ENCODE data around the gene TMCO1.
"Not testable (repeated sequence)": the region's sequence is repeated elsewhere in the genome, so short reads cannot be mapped to it uniquely, and the experiment has no call there.

TMCO1 gene

DNA sequence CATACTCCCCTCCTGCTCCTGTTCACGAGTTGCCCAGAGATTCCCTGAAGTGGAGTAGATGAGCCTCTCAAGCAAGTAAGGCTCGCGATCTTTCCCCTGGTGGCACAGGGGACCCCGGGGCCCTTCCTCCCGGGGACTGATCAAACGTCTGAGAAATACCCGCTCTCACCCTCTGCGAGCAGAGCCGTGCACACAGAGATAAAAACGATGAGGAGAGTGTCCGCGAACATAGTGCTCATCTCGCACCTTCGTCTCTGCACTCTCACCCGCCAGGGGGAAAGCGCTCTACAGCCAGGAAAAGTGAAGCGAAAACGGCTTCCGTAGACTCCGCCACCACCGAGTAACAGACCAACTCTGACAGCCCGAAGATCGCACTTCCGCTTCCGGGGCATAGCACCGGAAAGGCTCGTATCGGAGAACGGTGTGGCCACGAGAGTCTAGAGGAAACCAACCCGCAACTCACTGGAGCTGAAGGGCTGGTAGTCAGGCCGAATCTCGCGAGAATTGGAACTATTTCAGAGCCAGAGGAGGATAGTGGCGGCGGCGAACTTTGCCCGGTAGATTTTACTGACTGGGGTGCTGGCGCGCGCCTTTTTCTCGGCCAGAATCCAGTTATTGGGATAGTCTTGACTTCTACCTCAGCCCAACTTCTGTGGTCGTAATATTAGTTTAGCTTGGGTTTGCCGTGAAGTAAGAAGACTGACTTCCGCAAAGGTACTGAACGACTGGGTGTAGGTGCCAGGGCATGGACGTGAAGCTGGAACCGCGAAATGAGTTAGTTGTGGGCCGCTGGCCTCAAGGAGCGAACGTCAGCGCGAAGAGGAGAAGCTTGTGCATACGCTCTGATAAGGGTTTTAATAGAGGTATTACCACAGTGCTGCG is at the start of gene TMCO1:
TSS of gene TMCO1 (minus strand) at position 356 of the 882 bp plus-strand sequence. CDS start at position 239, 117 bp downstream.
- in situ Hi-C loops (cut with HindIII; ENCODE audit: low sequenced_read_pairs), result no loop called here

DNA sequence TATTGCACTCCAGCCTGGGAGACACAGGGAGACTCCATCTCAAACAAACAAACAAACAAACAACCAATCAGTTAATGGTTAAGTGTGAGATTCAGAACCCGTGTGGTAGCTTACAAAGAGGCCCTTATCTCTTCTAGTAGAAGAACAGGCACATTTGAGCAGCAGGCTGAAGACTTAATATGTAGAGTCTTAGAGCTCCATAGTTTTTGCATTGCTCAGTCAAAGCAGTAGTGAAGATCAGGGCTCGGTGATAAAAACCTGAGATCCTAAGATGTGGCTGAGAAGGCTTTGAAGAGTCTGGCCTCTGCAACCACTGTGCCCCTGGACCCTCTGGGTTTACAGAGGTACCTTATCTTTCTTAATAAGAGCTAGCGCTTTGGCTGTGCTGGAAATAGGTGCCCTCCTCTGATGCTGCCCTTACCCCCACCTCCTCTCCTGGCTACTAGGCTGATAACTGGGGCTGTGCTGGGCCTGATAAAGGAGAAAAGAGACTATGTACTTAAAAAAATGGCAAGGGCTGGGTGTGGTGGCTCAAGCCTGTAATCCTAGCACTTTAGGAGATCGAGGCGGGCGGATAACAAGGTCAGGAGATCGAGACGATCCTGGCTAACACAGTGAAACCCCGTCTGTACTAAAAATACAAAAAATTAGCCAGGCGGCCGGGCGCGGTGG is 48.3 kb upstream of the TMCO1 start:
- in situ Hi-C loops (cut with HindIII; ENCODE audit: low sequenced_read_pairs), result no loop called here

GRCh38 chr1:165816157-165816556 is 47.5 kb upstream of the TMCO1 start:
- in situ Hi-C loops (cut with HindIII; ENCODE audit: low sequenced_read_pairs), result no loop called here

- in situ Hi-C loops (cut with HindIII; ENCODE audit: low sequenced_read_pairs), result no loop called here
Measured at GRCh38 chr1:165815725-165816124, 47.1 kb upstream of the TMCO1 start.

DNA sequence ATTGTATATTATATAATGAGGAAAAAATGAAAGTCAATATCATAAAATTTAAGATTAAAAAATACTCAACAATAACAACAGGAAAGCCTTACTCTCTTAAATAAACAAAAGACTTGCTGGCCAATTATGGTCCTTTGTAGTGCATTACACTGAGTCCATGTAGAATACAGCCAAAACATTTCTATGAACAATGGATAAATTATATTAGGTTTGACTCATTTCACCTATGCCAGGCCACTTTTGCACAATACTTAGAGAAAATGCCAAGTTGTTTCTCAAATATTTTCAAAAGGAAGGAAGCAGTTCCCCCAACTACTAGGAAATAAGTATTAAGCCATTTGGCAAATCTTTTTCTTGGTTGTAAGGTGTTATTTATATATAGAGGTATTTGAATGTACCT is 38.9 kb upstream of the TMCO1 start:
- in situ Hi-C loops (cut with HindIII; ENCODE audit: low sequenced_read_pairs), result no loop called here

GRCh38 chr1:165804513-165804912 is 35.8 kb upstream of the TMCO1 start:
- in situ Hi-C loops (cut with HindIII; ENCODE audit: low sequenced_read_pairs), result not testable (repeated sequence)

GRCh38 chr1:165799387-165799786 is 30.7 kb upstream of the TMCO1 start:
- in situ Hi-C loops (cut with HindIII; ENCODE audit: low sequenced_read_pairs), result no loop called here

- in situ Hi-C loops (cut with HindIII; ENCODE audit: low sequenced_read_pairs), result no loop called here
Measured at GRCh38 chr1:165795894-165796293, 27.2 kb upstream of the TMCO1 start.

DNA sequence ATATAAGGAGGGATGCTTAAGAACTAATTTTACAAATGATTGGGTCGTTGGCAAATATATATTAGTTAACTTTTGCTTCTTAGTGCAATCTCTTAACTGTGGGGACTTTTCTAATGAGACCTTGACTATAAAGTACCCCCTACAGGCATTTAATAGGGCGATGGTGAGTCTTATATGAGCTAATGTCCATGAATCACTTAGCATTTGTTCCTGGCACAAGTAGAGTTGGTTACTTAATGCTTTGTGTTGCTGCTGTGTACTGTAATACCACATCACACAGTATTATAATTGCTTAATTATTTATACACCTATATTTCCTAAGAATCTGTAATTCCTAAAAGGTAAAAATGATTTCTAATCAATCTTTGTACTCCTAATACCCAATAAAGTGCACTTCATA is 25.3 kb upstream of the TMCO1 start:
- in situ Hi-C loops (cut with HindIII; ENCODE audit: low sequenced_read_pairs), result no loop called here

- in situ Hi-C loops (cut with HindIII; ENCODE audit: low sequenced_read_pairs), result loop anchor here (5.0 kb wide), 1 partner anchor 105 kb away; no protein-coding TSS in a partner anchor
Measured at GRCh38 chr1:165787741-165788140, 19.1 kb upstream of the TMCO1 start.

DNA sequence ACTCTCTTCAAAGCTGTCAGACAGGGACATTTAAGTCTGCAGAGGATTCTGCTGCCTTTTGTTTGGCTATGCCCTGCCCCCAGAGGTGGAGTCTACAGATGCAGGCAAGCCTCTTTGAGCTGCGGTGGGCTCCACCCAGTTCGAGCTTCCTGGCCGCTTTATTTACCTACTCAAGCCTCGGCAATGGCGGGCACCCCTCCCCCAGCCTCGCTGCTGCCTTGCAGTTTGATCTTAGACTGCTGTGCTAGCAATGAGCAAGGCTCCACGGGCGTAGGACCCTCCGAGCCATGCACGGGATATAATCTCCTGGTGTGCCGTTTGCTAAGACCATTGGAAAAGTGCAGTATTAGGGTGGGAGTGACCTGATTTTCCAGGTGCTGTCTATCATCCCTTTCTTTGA is 14.9 kb upstream of the TMCO1 start:
- in situ Hi-C loops (cut with HindIII; ENCODE audit: low sequenced_read_pairs), result not testable (repeated sequence)

GRCh38 chr1:165778197-165778596 is 9.5 kb upstream of the TMCO1 start:
- in situ Hi-C loops (cut with HindIII; ENCODE audit: low sequenced_read_pairs), result not testable (repeated sequence)

GRCh38 chr1:165773324-165773965 is 4.8 kb upstream of the TMCO1 start:
- in situ Hi-C loops (cut with HindIII; ENCODE audit: low sequenced_read_pairs), result no loop called here

- in situ Hi-C loops (cut with HindIII; ENCODE audit: low sequenced_read_pairs), result no loop called here
Measured at GRCh38 chr1:165772739-165773138, 4.1 kb upstream of the TMCO1 start.

GRCh38 chr1:165764277-165764676 is 4.4 kb downstream of the TMCO1 start:
- in situ Hi-C loops (cut with HindIII; ENCODE audit: low sequenced_read_pairs), result no loop called here

GRCh38 chr1:165763442-165763841 is 5.2 kb downstream of the TMCO1 start:
- in situ Hi-C loops (cut with HindIII; ENCODE audit: low sequenced_read_pairs), result no loop called here

DNA sequence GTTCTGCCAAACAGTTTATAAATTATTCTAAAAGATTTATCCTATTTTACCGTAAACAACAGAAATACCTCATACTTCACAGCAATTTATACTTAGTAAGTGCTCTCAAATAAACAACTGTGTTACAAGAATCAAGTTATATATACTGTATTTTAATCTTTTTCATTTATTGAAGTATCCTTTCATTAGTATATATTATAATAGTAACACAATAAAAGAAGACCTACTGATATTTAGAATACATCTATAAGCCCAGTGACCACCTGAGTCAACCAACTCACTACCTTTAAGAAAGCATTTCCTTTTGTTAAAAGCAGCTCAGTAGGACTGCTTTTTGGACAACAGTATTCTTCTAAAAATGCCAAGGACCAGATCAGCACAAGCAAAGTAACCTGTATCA is 5.9 kb downstream of the TMCO1 start:
- in situ Hi-C loops (cut with HindIII; ENCODE audit: low sequenced_read_pairs), result no loop called here

DNA sequence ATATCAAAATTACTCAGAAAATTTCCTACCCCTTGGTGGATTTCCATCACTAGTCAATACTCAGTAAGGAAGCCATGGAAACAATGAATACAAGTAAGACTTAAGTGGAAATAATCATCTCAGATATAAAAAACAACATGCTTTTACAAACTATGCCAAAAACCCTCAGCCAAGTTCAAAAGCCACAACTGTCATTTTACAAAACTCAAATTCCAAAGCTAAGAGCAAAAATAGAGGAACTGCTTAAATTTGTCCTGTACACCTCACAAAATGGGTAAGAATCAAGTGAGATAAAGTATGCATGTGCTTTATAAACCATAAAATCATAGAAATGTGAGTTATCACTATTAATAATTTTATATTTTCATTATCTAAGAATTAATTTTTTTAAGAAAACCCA is 9.6 kb downstream of the TMCO1 start:
- in situ Hi-C loops (cut with HindIII; ENCODE audit: low sequenced_read_pairs), result loop anchor here (5.0 kb wide), 1 partner anchor 103 kb away; no protein-coding TSS in a partner anchor

DNA sequence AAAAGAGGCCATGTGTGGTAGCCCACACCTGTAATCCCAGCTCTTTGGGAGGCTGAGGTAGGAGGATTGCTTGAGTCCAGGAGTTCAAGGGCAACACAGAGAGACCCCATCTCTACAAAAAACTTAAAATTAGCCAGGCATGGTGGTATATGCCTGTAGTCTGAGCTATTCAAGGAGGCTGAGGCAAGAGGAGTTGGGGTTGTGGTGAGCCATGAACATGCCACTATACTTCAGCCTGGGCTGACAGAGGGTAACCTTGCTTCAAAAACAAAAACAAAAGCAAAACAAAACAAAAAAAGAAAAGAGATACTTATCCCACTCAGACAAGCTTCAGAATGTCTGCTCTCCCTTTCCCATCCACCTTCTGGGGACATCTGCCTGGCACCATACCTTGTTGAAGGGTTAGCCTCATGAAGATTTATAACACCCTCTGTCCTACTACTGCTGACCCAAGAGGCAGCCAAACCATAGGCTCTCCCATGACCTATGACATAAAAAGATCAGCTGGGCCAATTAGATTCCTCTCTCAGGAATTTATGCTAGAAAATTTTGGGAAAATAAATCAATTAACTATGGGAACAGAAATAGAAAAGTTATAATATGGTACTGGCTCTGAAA is 13.2 kb downstream of the TMCO1 start:
- in situ Hi-C loops (cut with HindIII; ENCODE audit: low sequenced_read_pairs), result loop anchor here (5.0 kb wide), 1 partner anchor 107 kb away; no protein-coding TSS in a partner anchor

- in situ Hi-C loops (cut with HindIII; ENCODE audit: low sequenced_read_pairs), result no loop called here
Measured at GRCh38 chr1:165753934-165754333, 14.7 kb downstream of the TMCO1 start.

DNA sequence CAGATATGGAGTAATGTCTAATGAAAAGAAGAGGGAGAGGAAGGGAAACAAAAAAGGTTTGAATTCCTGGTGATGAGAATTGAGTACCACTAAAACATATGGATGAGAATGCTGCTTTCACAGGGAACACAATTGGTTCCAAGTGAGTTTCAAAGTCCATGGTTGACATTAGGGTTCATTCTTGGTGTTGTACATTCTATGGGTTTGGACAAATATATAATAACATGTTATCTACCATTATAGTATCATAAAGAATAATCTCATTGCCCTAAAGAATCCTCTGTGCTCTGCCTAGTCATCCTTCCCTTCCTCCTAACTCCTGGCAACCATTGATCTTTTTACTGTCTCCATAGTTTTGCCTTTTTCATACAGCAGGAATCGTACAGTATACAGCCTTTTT is 20.1 kb downstream of the TMCO1 start:
- in situ Hi-C loops (cut with HindIII; ENCODE audit: low sequenced_read_pairs), result no loop called here
